Mesendoderm (in vitro differentiated cells): ENCODE results near the gene SDK2.

Experiments
- DNase-seq: peaks from one replicate; pipeline ENCODE4 v3.0.0; 2013
- H2AK5ac ChIP-seq: 2 replicates; pipeline ENCODE4 v1.6.1; 2013; ENCODE audit warnings: low read length, inconsistent platforms
- H2BK120ac ChIP-seq: 2 replicates; pipeline ENCODE4 v1.6.1; 2013; ENCODE audit warnings: low read depth, mild to moderate bottlenecking, low read length, moderate library complexity, mixed read lengths
- H2BK15ac ChIP-seq: replicated peaks from 2 replicates; pipeline ENCODE4 v1.6.1; 2013; ENCODE audit warnings: low read depth, mild to moderate bottlenecking, moderate library complexity
- H2BK5ac ChIP-seq: 2 replicates; pipeline ENCODE4 v1.6.1; 2013; ENCODE audit warnings: low read length, inconsistent platforms
- H3K18ac ChIP-seq: 2 replicates; pipeline ENCODE4 v1.6.1; 2013; ENCODE audit warnings: mild to moderate bottlenecking, low read length, mixed read lengths
- H3K23ac ChIP-seq: one replicate; pipeline ENCODE4 v1.6.1; 2013; ENCODE audit warnings: low read length
- H3K27ac ChIP-seq: 2 replicates; pipeline ENCODE4 v1.5.1; 2013; ENCODE audit warnings: low read depth, mild to moderate bottlenecking, inconsistent platforms, low read length, moderate library complexity
- H3K27me3 ChIP-seq: 2 replicates; pipeline ENCODE4 v1.6.1; 2013; ENCODE audit warnings: low read length, control low read depth, mild to moderate bottlenecking, inconsistent platforms; ENCODE audit not compliant: insufficient read depth, poor library complexity
- H3K36me3 ChIP-seq: 2 replicates; pipeline ENCODE4 v1.6.1; 2013; ENCODE audit warnings: low read length, inconsistent platforms; ENCODE audit not compliant: control insufficient read depth, insufficient read depth
- H3K4ac ChIP-seq: one replicate; pipeline ENCODE4 v1.6.1; 2013; ENCODE audit warnings: low read depth, mild to moderate bottlenecking, low read length, moderate library complexity
- H3K4me1 ChIP-seq: 2 replicates; pipeline ENCODE4 v1.6.1; 2013; ENCODE audit warnings: low read depth, low read length, inconsistent platforms; ENCODE audit not compliant: control insufficient read depth
- H3K4me2 ChIP-seq: 2 replicates; pipeline ENCODE4 v1.6.1; 2013; ENCODE audit warnings: low read length
- H3K4me3 ChIP-seq: 2 replicates; pipeline ENCODE4 v1.5.1; 2013; ENCODE audit warnings: mild to moderate bottlenecking, low read length
- H3K56ac ChIP-seq: one replicate; pipeline ENCODE4 v1.6.1; 2013; ENCODE audit warnings: low read length
- H3K79me1 ChIP-seq: 2 replicates; pipeline ENCODE4 v1.6.1; 2013; ENCODE audit warnings: low read length, inconsistent platforms
- H3K79me2 ChIP-seq: 2 replicates; pipeline ENCODE4 v1.6.1; 2013; ENCODE audit warnings: mild to moderate bottlenecking, low read length; ENCODE audit not compliant: control insufficient read depth, insufficient read depth
- H3K9ac ChIP-seq: 2 replicates; pipeline ENCODE4 v1.6.1; 2013; ENCODE audit warnings: low read length, inconsistent platforms
- H4K5ac ChIP-seq: one replicate; pipeline ENCODE4 v1.6.1; 2013; ENCODE audit warnings: low read length
- H4K8ac ChIP-seq: one replicate; pipeline ENCODE4 v1.6.1; 2013; ENCODE audit warnings: low read depth, mild to moderate bottlenecking, control low read depth, low read length, moderate library complexity
- WGBS: extraction: QIAGEN DNeasy Blood & Tissue Kit; methylation state at CpG from one replicate; pipeline ENCODE4 v1.1.7; 2013; ENCODE audit warnings: low lambda C conversion rate, missing lambda C conversion rate; ENCODE audit not compliant: insufficient coverage; ENCODE audit errors: extremely low coverage; 5-methylcytosine and 5-hydroxymethylcytosine counted together

The SDK2 gene

DNA sequence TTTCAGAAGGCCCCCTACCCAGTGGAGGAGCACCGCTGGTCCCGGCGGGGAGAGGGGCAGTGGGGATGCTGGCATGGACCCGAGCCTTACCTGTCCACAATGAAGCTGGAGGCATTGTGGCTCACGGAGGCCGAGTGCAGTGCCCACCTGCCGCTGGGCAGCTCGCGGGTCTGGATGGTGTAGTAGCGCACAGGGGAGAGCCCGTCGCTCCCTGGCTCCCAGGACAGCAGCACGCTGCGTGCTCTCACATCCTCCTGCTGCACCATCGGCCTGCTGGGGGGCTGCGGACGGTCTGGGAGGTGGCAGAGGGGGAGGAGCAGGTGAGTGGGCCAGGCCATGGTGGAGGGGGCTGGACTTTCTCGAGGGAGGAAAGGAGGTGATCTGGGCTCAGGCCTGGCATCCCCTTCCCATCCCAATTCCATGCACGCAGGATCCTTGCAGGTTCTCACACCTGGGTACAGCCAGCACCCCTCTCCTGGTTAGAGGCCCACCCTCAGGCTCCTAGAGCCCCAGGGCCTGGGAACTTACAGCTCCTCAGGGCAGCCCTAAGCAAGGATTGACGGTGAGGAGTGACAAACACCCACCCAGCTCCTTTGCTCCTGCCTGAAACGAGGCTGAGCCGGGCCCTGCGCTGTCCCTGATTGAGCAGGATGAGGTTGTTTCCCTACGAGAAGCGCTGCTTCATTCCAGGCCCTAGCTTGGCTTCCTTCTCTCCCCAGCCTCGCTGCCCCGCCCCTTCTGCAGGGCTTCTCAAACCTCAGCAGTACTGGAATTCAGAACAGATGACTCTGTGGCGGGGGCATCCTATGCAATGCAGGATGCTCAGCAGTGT lies 256.3 kb downstream of the SDK2 start:
- Histone ChIP-seq H3K4me1 (no peaks in the 10 kb centered on the region), H3K4me3 (no peak overlapping the region)

DNA sequence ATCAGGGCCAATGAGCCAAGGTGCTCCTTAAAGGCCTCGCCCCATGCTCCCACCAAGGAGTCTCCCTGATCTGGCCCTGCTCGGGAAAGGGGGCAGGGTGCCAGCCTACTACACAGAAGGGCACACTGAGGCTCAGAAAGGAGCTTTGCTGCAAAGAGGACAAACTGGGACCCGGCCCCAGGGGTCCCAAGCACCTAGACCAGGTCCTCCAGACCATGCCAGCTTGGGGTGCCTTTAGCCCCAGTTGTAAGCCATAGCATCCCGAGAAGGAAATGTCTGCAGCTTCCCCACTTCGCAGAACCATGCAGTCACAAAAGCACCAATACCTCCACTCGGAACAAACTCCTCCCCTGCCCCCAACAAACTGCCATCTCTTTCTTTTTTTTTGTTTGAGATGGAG lies 257.7 kb downstream of the SDK2 start:
- Histone ChIP-seq H2AK5ac (no peak overlapping the region), H3K4ac (no peak overlapping the region), H3K79me1 (no peaks in the 10 kb centered on the region), H3K9ac (no peak overlapping the region), H3K36me3 (no peaks in the 10 kb centered on the region), H4K5ac (no peak overlapping the region), H2BK5ac (no peak overlapping the region), H3K4me1 (no peaks in the 10 kb centered on the region), H3K23ac (no peak overlapping the region), H3K18ac (no peak overlapping the region), H2BK15ac (no peak overlapping the region), H3K4me3 (no peak overlapping the region), H4K8ac (no peak overlapping the region), H3K56ac (no peak overlapping the region), H2BK120ac (no peak overlapping the region), H3K79me2 (no peaks in the 10 kb centered on the region), H3K27me3 (no peaks in the 10 kb centered on the region), H3K27ac (no peak overlapping the region), H3K4me2 (no peak overlapping the region)
- WGBS, result no CpG with 5 or more reads among the region's 6 CpGs
- no peak for DNase-seq

More for the DNA sequence above, 256.3 kb downstream of the SDK2 start:
- no peaks in the 10 kb centered on the region for H3K36me3 ChIP-seq
- H2BK120ac ChIP-seq, result no peak overlapping the region
- no peak overlapping the region for H2AK5ac ChIP-seq
- no peak overlapping the region for H2BK15ac ChIP-seq
- no peak overlapping the region for H3K56ac ChIP-seq
- no peak overlapping the region for H3K9ac ChIP-seq
- no peak overlapping the region for H3K18ac ChIP-seq
- H3K23ac ChIP-seq, result no peak overlapping the region
- H3K27ac ChIP-seq, result no peak overlapping the region
- H3K27me3 ChIP-seq, result no peaks in the 10 kb centered on the region
- WGBS, result no CpG with 5 or more reads among the region's 28 CpGs
- no peaks in the 10 kb centered on the region for H3K79me1 ChIP-seq
- no peaks in the 10 kb centered on the region for H3K79me2 ChIP-seq
- no peak overlapping the region for H3K4me2 ChIP-seq
- H2BK5ac ChIP-seq, result no peak overlapping the region
- H3K4ac ChIP-seq, result no peak overlapping the region
- H4K5ac ChIP-seq, result no peak overlapping the region
- H4K8ac ChIP-seq, result no peak overlapping the region
- DNase-seq, result peak; percentile 39

DNA sequence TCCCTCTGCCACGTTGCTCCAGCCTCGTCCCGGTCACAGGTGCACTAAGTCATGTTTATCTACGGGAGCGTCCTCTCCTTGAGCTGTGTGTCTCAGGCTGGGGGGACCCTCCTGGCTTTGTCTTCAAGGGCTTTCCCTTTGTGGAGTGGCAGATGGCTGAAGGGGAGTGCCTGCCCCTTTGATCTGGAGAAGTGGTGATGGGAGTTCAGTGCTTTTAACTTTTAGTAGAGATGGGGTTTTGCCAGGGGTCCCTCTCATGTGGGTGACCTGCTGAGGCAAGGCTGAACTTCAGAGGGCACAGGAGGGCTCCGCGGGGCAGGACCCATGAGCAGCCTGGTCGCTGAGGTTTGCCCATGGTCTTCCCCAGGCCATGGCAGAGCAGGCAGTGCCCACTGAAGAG lies 259.3 kb downstream of the SDK2 start:
- WGBS, result no CpG with 5 or more reads among the region's 8 CpGs
- Histone ChIP-seq H2BK120ac (no peak overlapping the region), H3K27me3 (no peaks in the 10 kb centered on the region), H4K8ac (no peak overlapping the region), H3K9ac (no peak overlapping the region), H3K27ac (no peak overlapping the region), H3K36me3 (no peaks in the 10 kb centered on the region), H4K5ac (no peak overlapping the region), H2AK5ac (no peak overlapping the region), H3K79me2 (no peaks in the 10 kb centered on the region), H3K56ac (no peak overlapping the region), H3K18ac (no peak overlapping the region), H3K23ac (no peak overlapping the region), H3K4me2 (no peak overlapping the region), H2BK15ac (no peak overlapping the region), H3K4me1 (no peaks in the 10 kb centered on the region), H3K4me3 (no peak overlapping the region), H2BK5ac (no peak overlapping the region), H3K79me1 (no peaks in the 10 kb centered on the region), H3K4ac (no peak overlapping the region)
- no peak for DNase-seq

DNA sequence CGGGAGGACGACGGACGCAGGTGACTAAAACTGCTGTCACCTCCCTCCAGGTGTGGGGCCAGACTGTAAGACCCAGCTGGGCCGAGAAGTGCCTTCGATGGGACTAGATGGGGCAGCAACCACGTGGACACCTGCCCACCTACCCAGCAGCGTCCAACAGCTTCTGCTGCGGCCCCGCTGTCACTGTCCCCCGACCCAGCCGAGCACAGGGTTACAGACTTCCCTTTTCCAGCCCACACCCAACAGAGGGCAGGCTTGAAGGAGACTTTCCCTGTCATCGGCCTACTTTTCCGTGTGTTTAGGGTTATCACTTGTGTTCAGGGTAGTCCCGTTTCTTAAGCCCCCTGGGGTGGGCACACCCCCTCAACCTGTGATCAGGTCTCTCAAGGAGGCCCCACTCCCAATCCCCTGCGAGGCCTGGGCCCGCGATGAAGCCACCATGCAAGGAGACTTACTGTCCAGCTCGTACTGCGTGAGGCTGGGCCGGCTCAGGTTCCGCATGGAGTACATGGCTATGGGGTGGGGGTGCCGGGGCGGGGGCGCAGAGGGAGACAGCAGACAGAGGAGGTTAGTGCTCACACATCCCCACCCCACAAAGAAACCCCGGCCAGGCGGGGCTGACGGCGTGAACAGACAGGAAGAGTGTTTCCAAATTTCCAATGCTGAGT lies 263.7 kb downstream of the SDK2 start:
- Histone ChIP-seq H3K9ac (no peak overlapping the region), H4K5ac (no peak overlapping the region), H4K8ac (no peak overlapping the region), H2BK15ac (no peak overlapping the region), H3K4me2 (no peak overlapping the region), H3K27me3 (no peaks in the 10 kb centered on the region), H3K36me3 (no peaks in the 10 kb centered on the region), H2BK120ac (no peak overlapping the region), H3K18ac (no peak overlapping the region), H3K23ac (no peak overlapping the region), H3K56ac (no peak overlapping the region), H3K79me1 (no peaks in the 10 kb centered on the region), H2AK5ac (no peak overlapping the region), H3K4me3 (no peak overlapping the region), H2BK5ac (no peak overlapping the region), H3K27ac (no peak overlapping the region), H3K4me1 (no peaks in the 10 kb centered on the region), H3K4ac (no peak overlapping the region), H3K79me2 (no peaks in the 10 kb centered on the region)
- WGBS, result no CpG with 5 or more reads among the region's 29 CpGs
- no peak for DNase-seq

- Histone ChIP-seq H3K9ac (no peak overlapping the region), H3K23ac (no peak overlapping the region), H2BK5ac (no peak overlapping the region), H3K36me3 (no peaks in the 10 kb centered on the region), H3K4ac (no peak overlapping the region), H3K27ac (no peak overlapping the region), H4K5ac (no peak overlapping the region), H2BK15ac (no peak overlapping the region), H2AK5ac (no peak overlapping the region), H3K56ac (no peak overlapping the region), H2BK120ac (no peak overlapping the region), H3K4me3 (no peak overlapping the region), H3K27me3 (no peaks in the 10 kb centered on the region), H3K79me1 (no peaks in the 10 kb centered on the region), H4K8ac (no peak overlapping the region), H3K4me1 (no peaks in the 10 kb centered on the region), H3K79me2 (no peaks in the 10 kb centered on the region), H3K4me2 (no peak overlapping the region), H3K18ac (no peak overlapping the region)
- WGBS, result no CpG with 5 or more reads among the region's 8 CpGs
- DNase-seq, result no peak
These were observed 264.4 kb downstream of the SDK2 start for GRCh38 chr17:73379826-73380225.
